GM12874 (cell line): ENCODE results near the gene GALNT16.

Experiments used
- TF ChIP-seq, protein P1 (sequence below): IDR thresholded peaks from 2 replicates; pipeline ENCODE4 v1.5.1; 2011; ENCODE audit warnings: low read depth, mild to moderate bottlenecking, control low read depth, low read length, moderate library complexity; ENCODE audit not compliant: insufficient read depth

The GALNT16 gene

DNA sequence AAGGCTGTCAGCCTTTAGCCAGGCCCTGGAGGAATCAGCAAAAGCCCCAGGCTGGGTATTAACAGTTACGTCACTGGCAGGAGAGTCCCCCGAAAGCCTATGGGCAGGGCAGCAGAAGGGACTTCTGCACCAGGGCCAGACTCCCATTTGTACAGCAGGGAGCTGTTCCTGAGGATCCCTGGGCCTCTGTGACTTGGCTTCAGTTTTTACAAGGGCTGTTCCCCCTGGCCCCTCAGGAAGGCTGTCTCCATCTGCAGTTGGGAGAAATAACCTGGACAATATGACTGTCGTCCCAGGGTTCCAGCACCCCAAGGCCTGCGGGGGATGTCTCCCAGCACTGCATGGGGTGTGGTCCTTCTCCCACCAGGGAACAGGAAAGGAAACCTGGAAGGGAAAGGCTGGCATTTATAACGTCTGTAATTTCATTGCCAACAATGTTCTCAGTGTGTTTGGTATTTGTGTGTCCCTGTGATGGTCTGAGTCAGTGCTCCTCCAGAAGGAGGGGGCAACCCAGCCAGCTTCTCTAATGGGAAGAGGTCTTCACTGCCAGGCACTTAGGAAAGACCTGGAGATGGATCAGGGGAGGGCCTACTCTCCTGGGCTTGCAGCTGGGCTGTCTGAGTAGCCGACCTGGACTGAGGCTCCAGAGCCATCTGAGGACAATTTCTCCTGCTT lies 95.8 kb downstream of the GALNT16 start:
- TF ChIP-seq, protein P1, sequence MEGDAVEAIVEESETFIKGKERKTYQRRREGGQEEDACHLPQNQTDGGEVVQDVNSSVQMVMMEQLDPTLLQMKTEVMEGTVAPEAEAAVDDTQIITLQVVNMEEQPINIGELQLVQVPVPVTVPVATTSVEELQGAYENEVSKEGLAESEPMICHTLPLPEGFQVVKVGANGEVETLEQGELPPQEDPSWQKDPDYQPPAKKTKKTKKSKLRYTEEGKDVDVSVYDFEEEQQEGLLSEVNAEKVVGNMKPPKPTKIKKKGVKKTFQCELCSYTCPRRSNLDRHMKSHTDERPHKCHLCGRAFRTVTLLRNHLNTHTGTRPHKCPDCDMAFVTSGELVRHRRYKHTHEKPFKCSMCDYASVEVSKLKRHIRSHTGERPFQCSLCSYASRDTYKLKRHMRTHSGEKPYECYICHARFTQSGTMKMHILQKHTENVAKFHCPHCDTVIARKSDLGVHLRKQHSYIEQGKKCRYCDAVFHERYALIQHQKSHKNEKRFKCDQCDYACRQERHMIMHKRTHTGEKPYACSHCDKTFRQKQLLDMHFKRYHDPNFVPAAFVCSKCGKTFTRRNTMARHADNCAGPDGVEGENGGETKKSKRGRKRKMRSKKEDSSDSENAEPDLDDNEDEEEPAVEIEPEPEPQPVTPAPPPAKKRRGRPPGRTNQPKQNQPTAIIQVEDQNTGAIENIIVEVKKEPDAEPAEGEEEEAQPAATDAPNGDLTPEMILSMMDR, result no peak

DNA sequence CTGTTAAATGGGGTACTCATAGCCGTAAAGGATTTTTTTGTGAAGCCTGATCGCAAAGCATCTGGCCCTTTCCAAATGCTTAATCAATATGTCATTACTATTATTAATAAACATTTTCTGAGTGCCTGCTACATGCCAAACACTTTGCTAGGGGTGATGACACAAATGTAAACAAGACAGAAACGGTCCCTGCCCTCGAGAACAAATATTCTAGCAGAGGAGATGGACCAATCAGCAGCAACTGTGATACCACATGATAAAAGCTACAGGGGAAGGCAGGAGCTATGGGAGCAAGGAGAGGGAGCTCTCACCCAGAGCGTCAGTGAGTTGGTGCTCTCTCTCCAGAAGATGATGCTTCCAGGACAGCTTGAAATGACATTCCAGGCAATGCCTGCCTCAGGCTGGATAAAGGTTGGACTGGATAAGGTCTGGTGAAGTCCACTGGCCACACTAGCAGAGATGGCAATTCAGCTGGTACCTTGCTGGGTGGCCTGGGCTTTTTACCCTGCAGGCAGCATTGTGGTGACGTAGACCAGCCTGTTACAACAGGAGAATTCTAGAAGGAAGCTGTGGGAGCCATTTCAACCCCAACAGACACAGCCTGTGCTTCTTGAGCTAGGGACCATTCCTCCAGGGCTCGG lies 97.1 kb downstream of the GALNT16 start:
- TF ChIP-seq, protein P1, result no peak

DNA sequence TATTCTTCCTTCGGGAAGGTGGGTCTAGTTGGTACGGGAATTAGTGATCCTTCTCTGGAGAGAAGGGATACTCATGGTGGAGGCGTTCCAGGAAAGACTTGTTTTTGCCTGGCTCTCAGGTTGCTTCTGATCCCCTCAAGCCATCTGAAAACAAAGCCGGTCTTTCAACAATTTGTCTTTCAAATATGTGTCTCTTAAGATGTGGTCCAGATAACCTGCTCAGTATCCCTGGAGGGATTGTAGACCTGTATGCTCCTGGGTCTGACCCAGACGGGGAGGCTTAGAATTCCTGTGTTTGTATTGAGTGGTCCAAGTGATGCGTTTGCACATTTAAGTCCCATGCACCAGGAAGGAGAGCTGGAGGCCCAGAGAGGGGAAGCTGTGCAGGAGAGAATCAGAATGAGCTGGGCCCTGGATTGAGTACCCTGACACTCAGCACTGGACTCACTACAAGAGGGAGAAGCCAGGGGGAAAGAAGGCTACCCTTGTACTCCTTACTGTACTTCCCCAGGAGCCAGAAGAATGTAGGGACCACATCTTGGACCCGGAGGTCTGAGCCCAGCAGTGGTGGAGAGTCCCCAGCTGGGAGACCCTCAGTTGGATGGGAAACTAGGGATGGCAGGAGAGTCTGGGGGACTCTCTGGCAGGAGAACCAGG lies 97.7 kb downstream of the GALNT16 start:
- TF ChIP-seq, protein P1, result no peak

DNA sequence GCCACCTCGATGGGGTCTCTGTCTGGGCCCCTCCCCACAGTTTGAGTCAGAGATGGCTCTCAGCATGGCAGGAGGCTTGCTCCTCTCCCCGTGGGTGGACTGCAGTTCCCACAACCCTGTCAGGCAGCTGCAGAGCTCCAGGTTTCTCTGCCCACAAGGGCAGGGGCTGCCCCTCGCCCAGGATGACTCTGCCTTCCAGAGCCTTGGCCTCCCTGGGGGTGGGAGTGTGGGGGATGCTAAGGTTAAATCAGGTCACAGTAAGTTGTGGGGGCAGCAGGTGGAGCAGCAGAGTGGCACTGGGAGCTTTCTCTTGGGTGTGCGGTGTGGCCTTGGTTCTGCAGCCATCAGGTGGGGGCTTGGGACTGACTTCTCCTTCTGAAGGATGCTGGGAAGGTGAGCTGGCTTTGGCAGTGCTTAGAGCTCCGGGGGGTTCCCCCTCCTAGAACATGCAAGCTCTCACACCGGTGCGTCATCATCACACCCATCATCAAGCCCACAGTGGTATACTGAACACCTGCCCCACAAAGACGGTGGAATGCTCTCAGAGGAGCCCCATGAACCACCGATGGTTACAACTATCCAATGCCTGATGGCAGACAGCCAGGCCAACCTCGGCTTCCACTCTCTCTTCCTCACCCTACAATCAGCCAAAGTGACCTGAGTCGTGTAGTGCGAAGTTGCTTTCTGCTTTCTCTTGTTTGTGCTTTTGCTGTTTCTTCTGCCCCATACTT lies 98.4 kb downstream of the GALNT16 start:
- TF ChIP-seq, protein P1, result no peak

DNA sequence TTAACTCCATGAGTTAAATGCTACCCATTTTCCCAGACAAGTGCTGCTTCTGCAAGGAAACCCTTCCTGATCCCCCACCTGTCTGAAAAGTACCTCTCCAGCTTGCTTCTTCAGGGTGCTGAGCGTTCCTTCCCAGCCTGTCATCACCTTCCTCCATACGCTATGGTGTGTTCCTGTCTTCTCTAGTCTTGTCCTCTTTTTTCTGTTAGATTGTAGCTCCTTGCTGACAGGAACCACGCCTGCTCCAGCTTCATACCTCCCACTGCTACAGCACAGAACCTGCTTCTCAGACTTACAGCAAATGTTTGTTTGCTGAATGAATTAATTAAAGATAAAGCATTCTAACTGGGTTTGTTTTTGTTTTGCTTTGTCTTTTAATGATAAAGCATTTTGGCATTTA lies 99.0 kb downstream of the GALNT16 start:
- TF ChIP-seq, protein P1, result no peak

DNA sequence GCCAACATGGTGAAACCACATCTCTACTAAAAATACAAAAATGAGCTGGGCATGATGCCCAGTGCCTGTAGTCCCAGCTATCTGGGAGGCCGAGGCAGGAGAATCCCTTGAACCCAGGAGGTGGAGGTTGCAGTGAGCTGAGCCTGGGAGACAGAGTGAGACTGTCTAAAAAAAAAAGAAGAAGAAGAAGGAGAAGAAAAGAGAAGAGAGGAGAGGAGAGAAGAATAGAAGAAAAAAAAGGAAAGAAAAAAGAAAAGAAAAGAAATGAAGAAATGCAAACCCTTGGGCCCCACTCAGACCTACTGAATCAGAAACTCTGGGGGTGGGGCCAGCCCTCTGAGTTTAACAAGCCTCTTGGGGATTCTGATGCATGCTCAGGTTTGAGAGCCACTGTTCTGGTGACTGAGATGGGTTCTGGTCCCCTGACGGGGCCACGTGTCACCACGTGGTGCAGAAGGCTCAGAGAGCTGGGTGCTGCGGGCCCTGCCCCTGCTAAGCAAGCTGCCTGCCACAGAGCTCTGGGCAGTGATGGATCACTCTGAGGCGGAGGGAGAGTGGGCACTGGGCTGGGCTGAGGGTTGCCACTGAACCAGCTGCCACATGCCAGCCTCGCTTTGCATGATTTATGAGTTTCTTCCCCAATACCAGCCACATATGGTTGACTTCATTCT lies 100.6 kb downstream of the GALNT16 start:
- TF ChIP-seq, protein P1, result no peak
